Gastrocnemius medialis (tissue), 4 donors: ENCODE measurements around the gene HSPB6.

Source experiments
- POLR2A ChIP-seq, 2 donors: fragments of 450-650 bp; IDR thresholded peaks; one replicate each; pipeline ENCODE4 v1.6.1; 2017; ENCODE audit warnings: antibody characterized with exemption in 2 of 2, mild to moderate bottlenecking in 2 of 2, moderate library complexity in 2 of 2
- TF ChIP-seq, protein P1 (sequence below), 5 experiments: fragments of 450-650 bp in 3 of 5; fragments of 200-600 bp in 2 of 5; sonication (generic) in 2 of 5; IDR thresholded peaks in 4 of 5; conservative IDR thresholded peaks in 1 of 5; 1 replicate in 4 of 5; 2 replicates in 1 of 5; pipeline ENCODE4 v1.5.1; 2016 to 2019; ENCODE audit warnings: antibody characterized with exemption in 5 of 5, mild to moderate bottlenecking in 3 of 5, moderate library complexity in 3 of 5

DNA sequence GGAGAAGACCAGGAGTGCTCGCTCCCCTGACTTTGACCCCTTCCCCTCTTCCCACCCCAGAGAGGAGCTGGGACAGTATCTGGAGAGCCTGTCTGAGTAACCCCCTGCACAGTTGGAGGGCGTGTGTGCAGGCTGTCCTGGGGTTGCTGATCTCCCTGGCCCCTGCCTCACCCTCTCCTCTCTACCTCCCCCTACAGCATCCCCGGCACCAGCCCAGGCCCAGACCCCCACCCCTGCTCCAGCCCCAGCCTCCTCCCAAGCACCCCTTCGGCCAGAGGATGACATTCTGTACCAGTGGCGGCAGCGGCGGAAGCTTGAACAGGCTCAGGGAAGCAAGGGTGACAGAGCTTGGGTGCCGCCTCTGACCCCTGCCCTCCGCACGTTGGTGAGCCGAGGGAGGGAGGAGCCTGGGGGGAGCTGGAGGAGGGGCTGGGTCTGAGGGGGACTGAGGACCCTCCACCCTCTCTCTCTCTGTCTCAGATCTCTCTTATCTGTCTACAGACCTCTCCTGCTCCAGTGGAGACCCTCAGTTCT lies 9.8 kb upstream of the HSPB6 start:
- TF ChIP-seq, protein P1, sequence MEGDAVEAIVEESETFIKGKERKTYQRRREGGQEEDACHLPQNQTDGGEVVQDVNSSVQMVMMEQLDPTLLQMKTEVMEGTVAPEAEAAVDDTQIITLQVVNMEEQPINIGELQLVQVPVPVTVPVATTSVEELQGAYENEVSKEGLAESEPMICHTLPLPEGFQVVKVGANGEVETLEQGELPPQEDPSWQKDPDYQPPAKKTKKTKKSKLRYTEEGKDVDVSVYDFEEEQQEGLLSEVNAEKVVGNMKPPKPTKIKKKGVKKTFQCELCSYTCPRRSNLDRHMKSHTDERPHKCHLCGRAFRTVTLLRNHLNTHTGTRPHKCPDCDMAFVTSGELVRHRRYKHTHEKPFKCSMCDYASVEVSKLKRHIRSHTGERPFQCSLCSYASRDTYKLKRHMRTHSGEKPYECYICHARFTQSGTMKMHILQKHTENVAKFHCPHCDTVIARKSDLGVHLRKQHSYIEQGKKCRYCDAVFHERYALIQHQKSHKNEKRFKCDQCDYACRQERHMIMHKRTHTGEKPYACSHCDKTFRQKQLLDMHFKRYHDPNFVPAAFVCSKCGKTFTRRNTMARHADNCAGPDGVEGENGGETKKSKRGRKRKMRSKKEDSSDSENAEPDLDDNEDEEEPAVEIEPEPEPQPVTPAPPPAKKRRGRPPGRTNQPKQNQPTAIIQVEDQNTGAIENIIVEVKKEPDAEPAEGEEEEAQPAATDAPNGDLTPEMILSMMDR (IDR thresholded peaks at IDR 0.05 in 4 of 5, conservative IDR thresholded peaks at IDR 0.05 in 1 of 5), result no peak
- TF ChIP-seq POLR2A (IDR thresholded peaks at IDR 0.05), result no peak
